ENCODE results near the gene UBE2N.

GRCh38 chr12:93373961-93374656 is 67.6 kb downstream of the UBE2N start:
- TF ChIP-seq CTCF (conservative IDR thresholded peaks at IDR 0.05) (no peak), EZH2 (IDR thresholded peaks at IDR 0.05; ENCODE audit: low read depth) (no peak)

Measured in PC-9 (cell line).